ENCODE measurements around the gene UBE4B. TPM values are rescaled to one million over a fixed set of nuclear protein-coding genes. Genes with fewer than 3 reads are reported as not detected.
"Not testable (repeated sequence)": the region's sequence is repeated elsewhere in the genome, so short reads cannot be mapped to it uniquely, and the experiment has no call there.

Gene UBE4B
- total and polyA plus RNA-seq, 7 donors = 10.2 to 124 (median 47.8) TPM

- intact Hi-C loops (cut with DNase I) = no loop called here
Observed at GRCh38 chr1:10001016-10001665, 31.6 kb upstream of the UBE4B start.

GRCh38 chr1:10005248-10005647, 27.5 kb upstream of the UBE4B start:
- H3K4me3 ChIP-seq; H3K9me3 ChIP-seq; H3K36me3 ChIP-seq; H3K4me1 ChIP-seq; DNase-seq; H3K27ac ChIP-seq; intact Hi-C loops (cut with DNase I): not testable (repeated sequence)
- whole genome bisulfite sequencing, 2 donors = 92 to 94% methylated on average over 8 of the region's 8 CpGs
- peaks cover 0 to 15% (median 0%) of the 10 kb centered on the region in 3 donors for H3K27me3 ChIP-seq

More at GRCh38 chr1:10001016-10001665, 31.6 kb upstream of the UBE4B start:
- no peak overlapping the region for H3K4me3 ChIP-seq
- TF ChIP-seq POLR2AphosphoS5 (IDR thresholded peaks at IDR 0.05) (no peak), EP300 (IDR thresholded peaks at IDR 0.05) (no peak), CTCF (IDR thresholded peaks at IDR 0.05) (no peak), POLR2A (IDR thresholded peaks at IDR 0.05) (no peak)
- peaks cover 0 to 16% (median 16%) of the 10 kb centered on the region in 4 donors for H3K4me1 ChIP-seq
- no peaks in the 10 kb centered on the region for H3K36me3 ChIP-seq
- no peak for DNase-seq
- H3K27me3 ChIP-seq = peaks cover 12 to 52% (median 24%) of the 10 kb centered on the region in 3 donors
- no peaks in the 10 kb centered on the region for H3K9me3 ChIP-seq
- WGBS, 2 donors = 79 to 85% methylated on average over 8 of the region's 8 CpGs
- no peak overlapping the region for H3K27ac ChIP-seq

GRCh38 chr1:10007169-10007568, 25.6 kb upstream of the UBE4B start:
- no peak for DNase-seq
- no peak for TF ChIP-seq CTCF (IDR thresholded peaks at IDR 0.05)
- TF ChIP-seq POLR2AphosphoS5 (IDR thresholded peaks at IDR 0.05) = no peak
- no peak for TF ChIP-seq EP300 (IDR thresholded peaks at IDR 0.05)
- TF ChIP-seq POLR2A (IDR thresholded peaks at IDR 0.05) = no peak
- 47 to 75% methylated on average over 4 of the region's 4 CpGs for WGBS, 2 donors
- no peak overlapping the region for H3K4me3 ChIP-seq
- no peaks in the 10 kb centered on the region for H3K4me1 ChIP-seq
- no peaks in the 10 kb centered on the region for H3K36me3 ChIP-seq
- intact Hi-C loops (cut with DNase I) = no loop called here
- H3K9me3 ChIP-seq = no peaks in the 10 kb centered on the region
- H3K27ac ChIP-seq = no peak overlapping the region
- peaks cover 0 to under 1% (median 0%) of the 10 kb centered on the region in 3 donors for H3K27me3 ChIP-seq

- intact Hi-C loops (cut with DNase I) = no loop called here
- TF ChIP-seq POLR2AphosphoS5 (IDR thresholded peaks at IDR 0.05) (no peak), CTCF (IDR thresholded peaks at IDR 0.05) (no peak), POLR2A (IDR thresholded peaks at IDR 0.05) (no peak), EP300 (IDR thresholded peaks at IDR 0.05) (no peak)
- no peaks in the 10 kb centered on the region for H3K27me3 ChIP-seq
- WGBS, 2 donors = 87 to 88% methylated on average over 5 of the region's 5 CpGs
- peaks cover 0 to 6% (median 3%) of the 10 kb centered on the region in 4 donors for H3K4me1 ChIP-seq
- no peak for DNase-seq
- no peak overlapping the region for H3K27ac ChIP-seq
- no peaks in the 10 kb centered on the region for H3K9me3 ChIP-seq
- no peak overlapping the region for H3K4me3 ChIP-seq
- no peaks in the 10 kb centered on the region for H3K36me3 ChIP-seq
Observed at GRCh38 chr1:10014016-10014415, 18.7 kb upstream of the UBE4B start.

- H3K4me3 ChIP-seq = no peak overlapping the region
- no peak overlapping the region for H3K27ac ChIP-seq
- TF ChIP-seq CTCF (IDR thresholded peaks at IDR 0.05) (no peak), POLR2AphosphoS5 (IDR thresholded peaks at IDR 0.05) (no peak), EP300 (IDR thresholded peaks at IDR 0.05) (no peak), POLR2A (IDR thresholded peaks at IDR 0.05) (no peak)
- H3K27me3 ChIP-seq = no peaks in the 10 kb centered on the region
- intact Hi-C loops (cut with DNase I) = no loop called here
- no peaks in the 10 kb centered on the region for H3K36me3 ChIP-seq
- H3K4me1 ChIP-seq = peaks cover 0 to 6% (median 3%) of the 10 kb centered on the region in 4 donors
- no peak for DNase-seq
- no peaks in the 10 kb centered on the region for H3K9me3 ChIP-seq
Observed at GRCh38 chr1:10019561-10019960, 13.2 kb upstream of the UBE4B start.

All from sigmoid colon (tissue), 7 donors.